ENCODE results near the gene TWF1.
"Not testable (repeated sequence)": the region's sequence is repeated elsewhere in the genome, so short reads cannot be mapped to it uniquely, and the experiment has no call there.

TWF1 gene

DNA sequence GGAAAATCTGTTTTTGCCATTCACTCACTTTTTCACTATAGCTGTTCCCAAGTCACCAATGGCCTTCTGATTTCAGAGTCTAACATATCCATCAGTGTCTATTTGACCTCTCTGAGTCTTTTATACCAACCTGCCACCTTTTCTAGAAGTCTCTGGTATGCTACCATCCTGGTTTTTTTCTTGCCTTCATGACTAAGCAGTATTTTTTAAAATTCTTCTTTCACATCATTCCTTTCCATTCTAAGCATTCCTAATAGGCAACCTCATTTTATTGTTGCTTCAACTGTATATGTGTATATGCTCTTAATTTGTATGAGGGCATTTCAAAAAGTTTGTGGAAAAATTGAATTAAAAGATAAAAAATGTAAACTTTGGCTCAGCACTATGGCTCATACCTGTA is 42.3 kb downstream of the TWF1 start:
- Histone ChIP-seq H3K36me3 (ENCODE audit: control insufficient read depth, insufficient read depth, low read length) (no peaks in the 10 kb centered on the region), H3K27me3 (ENCODE audit: control insufficient read depth, insufficient read depth, low read length, poor library complexity, severe bottlenecking) (no peaks in the 10 kb centered on the region), H3K4me1 (ENCODE audit: control insufficient read depth, insufficient read depth, low read length) (no peaks in the 10 kb centered on the region), H3K9me3 (ENCODE audit: control insufficient read depth, low read length) (no peaks in the 10 kb centered on the region), H3K4me3 (ENCODE audit: insufficient read depth, low read depth, low read length) (no peak overlapping the region), H3K27ac (ENCODE audit: insufficient read depth, low read depth, low read length, poor library complexity, severe bottlenecking) (no peak overlapping the region)

DNA sequence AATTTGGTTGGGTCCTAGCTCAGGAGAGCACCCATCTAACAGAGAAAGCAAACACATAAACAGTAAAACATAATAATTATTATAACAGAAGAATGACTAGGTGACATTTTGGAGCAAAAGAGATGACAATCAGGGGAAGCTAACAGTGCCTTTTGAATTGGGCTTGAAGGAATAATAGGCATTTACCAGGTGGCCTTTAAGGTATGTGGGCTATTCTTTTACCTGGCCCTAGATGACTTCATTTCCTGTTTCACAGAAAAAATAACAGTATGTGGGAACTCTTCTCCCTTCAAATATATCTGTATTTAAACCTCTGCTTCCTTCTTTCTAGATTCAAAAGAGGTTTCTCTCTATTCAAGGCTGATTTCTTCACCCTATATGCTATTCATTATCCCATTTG is 43.5 kb downstream of the TWF1 start:
- Histone ChIP-seq H3K4me1 (ENCODE audit: control insufficient read depth, insufficient read depth, low read length) (peaks cover 5% of the 10 kb centered on the region), H3K27me3 (ENCODE audit: control insufficient read depth, insufficient read depth, low read length, poor library complexity, severe bottlenecking) (no peaks in the 10 kb centered on the region), H3K9me3 (ENCODE audit: control insufficient read depth, low read length) (no peaks in the 10 kb centered on the region), H3K36me3 (ENCODE audit: control insufficient read depth, insufficient read depth, low read length) (no peaks in the 10 kb centered on the region), H3K4me3 (ENCODE audit: insufficient read depth, low read depth, low read length) (no peak overlapping the region), H3K27ac (ENCODE audit: insufficient read depth, low read depth, low read length, poor library complexity, severe bottlenecking) (no peak overlapping the region)

DNA sequence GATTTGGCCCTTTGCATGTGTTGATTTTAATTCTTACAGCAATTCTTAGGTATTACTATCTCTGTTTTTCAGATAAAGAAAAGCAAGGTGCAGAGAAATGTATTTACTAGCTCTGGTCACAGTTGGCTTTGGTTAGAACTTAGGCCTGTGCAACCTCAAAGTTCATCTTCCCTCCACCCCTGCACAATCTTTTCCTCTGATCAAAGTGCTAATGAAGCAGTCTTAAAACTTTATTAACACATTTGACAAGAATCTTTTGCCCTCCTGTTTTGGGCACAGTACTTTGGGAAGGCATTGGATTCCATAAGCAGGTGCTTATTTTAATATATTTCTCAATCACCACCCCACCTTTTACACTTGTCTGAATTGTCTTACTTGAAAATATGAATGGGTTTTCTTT is 44.6 kb downstream of the TWF1 start:
- peaks cover 5% of the 10 kb centered on the region for H3K4me1 ChIP-seq (ENCODE audit: control insufficient read depth, insufficient read depth, low read length)
- H3K36me3 ChIP-seq (ENCODE audit: control insufficient read depth, insufficient read depth, low read length): no peaks in the 10 kb centered on the region
- H3K27ac ChIP-seq (ENCODE audit: insufficient read depth, low read depth, low read length, poor library complexity, severe bottlenecking): no peak overlapping the region
- no peaks in the 10 kb centered on the region for H3K27me3 ChIP-seq (ENCODE audit: control insufficient read depth, insufficient read depth, low read length, poor library complexity, severe bottlenecking)
- no peaks in the 10 kb centered on the region for H3K9me3 ChIP-seq (ENCODE audit: control insufficient read depth, low read length)
- no peak overlapping the region for H3K4me3 ChIP-seq (ENCODE audit: insufficient read depth, low read depth, low read length)

DNA sequence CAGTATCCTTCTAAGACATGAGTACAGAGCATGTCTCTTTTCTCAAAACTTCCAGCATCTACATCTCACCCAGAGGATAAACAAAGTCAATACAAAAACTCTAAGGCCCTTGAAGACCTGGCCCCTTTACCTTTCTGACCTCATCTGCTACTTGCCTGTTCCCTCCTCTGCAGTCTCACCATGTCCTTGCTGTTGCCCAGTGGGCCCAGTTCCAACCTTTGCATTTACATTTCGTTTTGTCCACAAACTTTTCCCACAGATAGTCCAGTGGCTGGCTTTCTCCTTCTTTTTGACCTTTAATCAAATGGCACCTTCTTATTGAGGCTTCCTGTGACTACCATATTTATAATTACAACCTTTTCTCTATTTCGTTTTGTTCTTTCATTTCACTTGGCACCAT is 45.7 kb downstream of the TWF1 start:
- no peak overlapping the region for H3K27ac ChIP-seq (ENCODE audit: insufficient read depth, low read depth, low read length, poor library complexity, severe bottlenecking)
- no peak overlapping the region for H3K4me3 ChIP-seq (ENCODE audit: insufficient read depth, low read depth, low read length)
- H3K36me3 ChIP-seq (ENCODE audit: control insufficient read depth, insufficient read depth, low read length): no peaks in the 10 kb centered on the region
- peaks cover 5% of the 10 kb centered on the region for H3K4me1 ChIP-seq (ENCODE audit: control insufficient read depth, insufficient read depth, low read length)
- WGBS, 2 experiments: 95 to 97% methylated on average over 2 of the region's 2 CpGs
- H3K27me3 ChIP-seq (ENCODE audit: control insufficient read depth, insufficient read depth, low read length, poor library complexity, severe bottlenecking): no peaks in the 10 kb centered on the region
- H3K9me3 ChIP-seq (ENCODE audit: control insufficient read depth, low read length): no peaks in the 10 kb centered on the region

DNA sequence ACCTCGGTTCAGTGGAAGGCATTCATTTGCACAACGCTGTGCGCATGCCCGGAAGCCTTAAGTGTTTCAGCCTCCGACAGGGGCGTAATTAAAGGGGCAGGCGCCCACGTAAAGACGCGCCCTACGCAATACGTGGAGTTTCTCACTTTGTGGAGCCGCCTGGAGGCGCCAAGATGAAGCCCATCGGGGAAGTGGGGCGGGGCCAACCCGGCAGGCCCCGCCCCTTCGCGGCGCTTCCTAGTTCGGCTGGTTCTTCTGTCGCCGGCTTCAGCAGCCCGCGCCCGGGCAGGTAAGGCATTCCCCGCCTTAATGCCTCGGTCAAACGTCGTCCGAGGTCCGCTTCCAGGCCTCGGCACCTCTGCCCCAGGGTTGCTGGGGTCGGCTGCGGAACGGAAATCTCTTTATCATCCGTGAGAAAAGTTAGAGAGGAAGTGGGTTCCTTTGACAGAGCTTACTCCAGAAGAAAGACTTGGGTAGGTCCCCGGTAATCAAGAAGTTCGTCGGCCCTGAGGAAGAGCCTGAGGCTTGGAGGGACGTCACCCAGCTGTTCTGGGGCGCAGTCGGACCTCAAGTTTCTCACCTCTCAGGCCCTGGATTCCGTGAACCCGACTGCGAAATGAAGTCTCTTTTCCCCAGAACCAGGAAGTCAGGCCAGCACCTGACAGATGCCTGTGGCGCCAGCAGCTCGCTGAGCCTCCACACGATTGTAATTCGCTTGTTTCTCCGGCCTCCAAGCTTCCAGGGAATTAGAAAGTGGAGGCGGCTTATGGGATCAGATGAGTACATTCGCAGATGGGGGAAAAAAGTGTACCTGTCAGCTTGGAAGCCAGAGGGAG is 47.2 kb downstream of the TWF1 start, which contains the start of the genes IRAK4 and PUS7L:
Gene IRAK4, plus strand, starts transcription at position 224 of the 836 bp plus-strand sequence. CDS start 9,161 bp downstream, outside the sequence.
Gene PUS7L, minus strand, starts transcription at position 63 of the 836 bp plus-strand sequence. CDS start 3,545 bp downstream, outside the sequence.
- H3K27ac ChIP-seq (ENCODE audit: insufficient read depth, low read depth, low read length, poor library complexity, severe bottlenecking): peak within 1 kb of the TSS; percentile 38

DNA sequence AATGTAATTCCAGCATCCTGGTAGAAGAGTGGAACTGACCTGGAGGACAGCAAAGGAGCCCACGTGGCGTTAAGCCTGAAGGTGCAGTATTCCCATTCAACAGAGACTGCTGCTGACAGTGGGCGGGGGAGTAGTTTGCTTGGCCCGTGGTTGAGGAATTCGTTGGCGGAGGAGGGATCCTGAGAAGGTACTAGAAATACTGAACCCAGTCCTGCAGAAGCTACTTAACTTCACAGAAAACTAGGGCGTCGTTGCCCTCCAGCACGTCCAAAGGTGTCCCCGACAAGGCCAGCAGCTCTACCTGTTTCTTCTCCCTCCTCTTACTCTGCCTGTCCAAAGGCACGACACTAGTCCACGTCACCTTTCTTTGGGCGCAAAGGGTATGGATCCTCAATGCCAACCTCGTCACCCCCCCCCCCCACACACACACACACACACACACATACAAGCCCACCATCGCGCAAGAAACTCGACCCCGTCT is 47.8 kb downstream of the TWF1 start:
- Histone ChIP-seq H3K9me3 (ENCODE audit: control insufficient read depth, low read length) (no peaks in the 10 kb centered on the region), H3K36me3 (ENCODE audit: control insufficient read depth, insufficient read depth, low read length) (no peaks in the 10 kb centered on the region), H3K27ac (ENCODE audit: insufficient read depth, low read depth, low read length, poor library complexity, severe bottlenecking) (no peak overlapping the region), H3K4me3 (ENCODE audit: insufficient read depth, low read depth, low read length) (peak overlapping the region; percentile 61), H3K4me1 (ENCODE audit: control insufficient read depth, insufficient read depth, low read length) (peaks cover 5% of the 10 kb centered on the region), H3K27me3 (ENCODE audit: control insufficient read depth, insufficient read depth, low read length, poor library complexity, severe bottlenecking) (no peaks in the 10 kb centered on the region)
- 14 to 15% methylated on average over 18 of the region's 18 CpGs for WGBS, 2 experiments

More for the DNA sequence above, 47.2 kb downstream of the TWF1 start, which contains the start of the genes IRAK4 and PUS7L:
- WGBS, 2 experiments: 6 to 8% methylated on average over 54 of the region's 54 CpGs
- Histone ChIP-seq H3K27me3 (ENCODE audit: control insufficient read depth, insufficient read depth, low read length, poor library complexity, severe bottlenecking) (no peaks in the 10 kb centered on the region), H3K36me3 (ENCODE audit: control insufficient read depth, insufficient read depth, low read length) (no peaks in the 10 kb centered on the region), H3K4me3 (ENCODE audit: insufficient read depth, low read depth, low read length) (peak within 1 kb of the TSS; percentile 61), H3K4me1 (ENCODE audit: control insufficient read depth, insufficient read depth, low read length) (peaks cover 5% of the 10 kb centered on the region), H3K9me3 (ENCODE audit: control insufficient read depth, low read length) (no peaks in the 10 kb centered on the region)

DNA sequence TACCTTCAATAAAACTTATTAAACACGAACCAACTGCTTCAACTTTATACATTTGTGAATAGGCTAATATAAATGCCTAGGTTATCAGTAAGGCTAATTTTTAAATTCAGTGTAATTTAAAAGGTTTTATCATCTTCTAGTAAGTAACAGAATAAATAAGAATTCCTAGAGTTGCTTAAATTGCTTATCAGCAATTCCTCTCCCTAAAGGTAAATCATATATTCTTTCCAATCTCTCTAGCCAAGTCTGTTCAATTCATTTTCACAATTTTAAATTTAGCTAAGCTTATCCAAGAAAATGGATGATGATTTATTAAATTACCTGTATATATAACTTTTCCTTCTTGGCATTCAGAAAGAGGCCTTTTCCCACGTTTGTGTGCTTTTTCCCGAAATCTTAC is 52.1 kb downstream of the TWF1 start:
- no peaks in the 10 kb centered on the region for H3K9me3 ChIP-seq (ENCODE audit: control insufficient read depth, low read length)
- 90% methylated on average over 2 of the region's 3 CpGs for WGBS, 2 experiments
- H3K27me3 ChIP-seq (ENCODE audit: control insufficient read depth, insufficient read depth, low read length, poor library complexity, severe bottlenecking): no peaks in the 10 kb centered on the region

DNA sequence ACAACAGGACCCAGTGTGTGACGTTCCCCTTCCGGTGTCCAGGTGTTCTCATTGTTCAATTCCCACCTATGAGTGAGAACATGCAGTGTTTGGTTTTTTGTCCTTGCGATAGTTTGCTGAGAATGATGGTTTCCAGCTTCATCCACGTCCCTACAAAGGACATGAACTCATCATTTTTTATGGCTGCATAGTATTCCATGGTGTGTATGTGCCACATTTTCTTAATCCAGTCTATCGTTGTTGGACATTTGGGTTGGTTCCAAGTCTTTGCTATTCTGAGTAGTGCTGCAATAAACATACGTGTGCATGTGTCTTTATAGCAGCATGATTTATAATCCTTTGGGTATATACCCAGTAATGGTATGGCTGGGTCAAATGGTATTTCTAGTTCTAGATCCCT is 54.8 kb downstream of the TWF1 start:
- H3K9me3 ChIP-seq (ENCODE audit: control insufficient read depth, low read length); H3K27me3 ChIP-seq (ENCODE audit: control insufficient read depth, insufficient read depth, low read length, poor library complexity, severe bottlenecking); H3K4me1 ChIP-seq (ENCODE audit: control insufficient read depth, insufficient read depth, low read length); H3K4me3 ChIP-seq (ENCODE audit: insufficient read depth, low read depth, low read length); H3K27ac ChIP-seq (ENCODE audit: insufficient read depth, low read depth, low read length, poor library complexity, severe bottlenecking); H3K36me3 ChIP-seq (ENCODE audit: control insufficient read depth, insufficient read depth, low read length): not testable (repeated sequence)
- WGBS, 2 experiments: 100% methylated on average over 2 to 3 of the region's 6 CpGs

More for the DNA sequence above, 52.1 kb downstream of the TWF1 start:
- Histone ChIP-seq H3K36me3 (ENCODE audit: control insufficient read depth, insufficient read depth, low read length) (no peaks in the 10 kb centered on the region), H3K27ac (ENCODE audit: insufficient read depth, low read depth, low read length, poor library complexity, severe bottlenecking) (no peak overlapping the region), H3K4me3 (ENCODE audit: insufficient read depth, low read depth, low read length) (no peak overlapping the region), H3K4me1 (ENCODE audit: control insufficient read depth, insufficient read depth, low read length) (peaks cover 5% of the 10 kb centered on the region)

DNA sequence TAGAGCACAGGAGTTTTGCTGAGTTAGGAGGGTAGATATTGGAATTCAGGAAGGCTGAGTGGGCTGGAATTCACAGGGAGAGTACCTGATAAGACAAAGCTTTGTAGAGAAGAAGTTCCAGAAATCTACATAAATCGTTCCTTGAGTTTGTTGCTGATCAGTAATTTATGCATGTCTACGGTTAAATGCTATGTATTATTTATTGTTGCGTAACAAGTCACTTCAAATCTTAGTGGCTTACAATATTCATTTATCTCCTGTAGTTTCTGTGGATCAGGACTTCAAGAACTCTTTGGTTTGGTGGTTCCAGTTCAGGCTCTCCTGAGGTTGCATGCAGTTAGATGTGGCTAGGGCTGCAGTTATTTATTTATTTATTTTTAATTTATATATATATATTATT is 55.3 kb downstream of the TWF1 start:
- Histone ChIP-seq H3K4me1 (ENCODE audit: control insufficient read depth, insufficient read depth, low read length) (no peaks in the 10 kb centered on the region), H3K4me3 (ENCODE audit: insufficient read depth, low read depth, low read length) (no peak overlapping the region), H3K36me3 (ENCODE audit: control insufficient read depth, insufficient read depth, low read length) (no peaks in the 10 kb centered on the region), H3K27ac (ENCODE audit: insufficient read depth, low read depth, low read length, poor library complexity, severe bottlenecking) (no peak overlapping the region), H3K9me3 (ENCODE audit: control insufficient read depth, low read length) (no peaks in the 10 kb centered on the region), H3K27me3 (ENCODE audit: control insufficient read depth, insufficient read depth, low read length, poor library complexity, severe bottlenecking) (no peaks in the 10 kb centered on the region)
- 90 to 98% methylated on average over 3 of the region's 3 CpGs for WGBS, 2 experiments

DNA sequence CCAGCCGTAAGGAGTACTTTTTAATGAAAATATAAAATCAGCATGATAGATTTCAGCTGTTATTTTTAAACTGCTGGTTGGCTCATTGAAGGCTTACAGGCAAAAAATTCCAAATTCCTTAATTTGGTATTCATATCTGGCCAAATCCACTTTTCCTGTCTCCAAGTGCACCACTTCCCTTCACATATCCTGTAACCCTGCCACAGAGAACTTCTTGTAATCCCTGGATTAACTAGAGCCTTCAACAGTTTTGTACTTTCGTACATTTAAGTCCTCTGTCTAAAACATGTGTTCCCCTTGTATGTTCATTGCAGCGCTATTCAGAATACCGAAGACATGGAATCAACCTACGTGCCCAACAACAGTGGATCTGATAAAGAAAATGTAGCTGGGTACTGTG is 57.1 kb downstream of the TWF1 start:
- Histone ChIP-seq H3K27me3 (ENCODE audit: control insufficient read depth, insufficient read depth, low read length, poor library complexity, severe bottlenecking) (no peaks in the 10 kb centered on the region), H3K4me3 (ENCODE audit: insufficient read depth, low read depth, low read length) (no peak overlapping the region), H3K36me3 (ENCODE audit: control insufficient read depth, insufficient read depth, low read length) (no peaks in the 10 kb centered on the region), H3K27ac (ENCODE audit: insufficient read depth, low read depth, low read length, poor library complexity, severe bottlenecking) (no peak overlapping the region), H3K4me1 (ENCODE audit: control insufficient read depth, insufficient read depth, low read length) (no peaks in the 10 kb centered on the region), H3K9me3 (ENCODE audit: control insufficient read depth, low read length) (no peaks in the 10 kb centered on the region)
- 92 to 96% methylated on average over 5 of the region's 5 CpGs for WGBS, 2 experiments

Data from ectodermal cell (in vitro differentiated cells).